ENCODE results near the gene PPP1R14B.

The PPP1R14B gene

DNA sequence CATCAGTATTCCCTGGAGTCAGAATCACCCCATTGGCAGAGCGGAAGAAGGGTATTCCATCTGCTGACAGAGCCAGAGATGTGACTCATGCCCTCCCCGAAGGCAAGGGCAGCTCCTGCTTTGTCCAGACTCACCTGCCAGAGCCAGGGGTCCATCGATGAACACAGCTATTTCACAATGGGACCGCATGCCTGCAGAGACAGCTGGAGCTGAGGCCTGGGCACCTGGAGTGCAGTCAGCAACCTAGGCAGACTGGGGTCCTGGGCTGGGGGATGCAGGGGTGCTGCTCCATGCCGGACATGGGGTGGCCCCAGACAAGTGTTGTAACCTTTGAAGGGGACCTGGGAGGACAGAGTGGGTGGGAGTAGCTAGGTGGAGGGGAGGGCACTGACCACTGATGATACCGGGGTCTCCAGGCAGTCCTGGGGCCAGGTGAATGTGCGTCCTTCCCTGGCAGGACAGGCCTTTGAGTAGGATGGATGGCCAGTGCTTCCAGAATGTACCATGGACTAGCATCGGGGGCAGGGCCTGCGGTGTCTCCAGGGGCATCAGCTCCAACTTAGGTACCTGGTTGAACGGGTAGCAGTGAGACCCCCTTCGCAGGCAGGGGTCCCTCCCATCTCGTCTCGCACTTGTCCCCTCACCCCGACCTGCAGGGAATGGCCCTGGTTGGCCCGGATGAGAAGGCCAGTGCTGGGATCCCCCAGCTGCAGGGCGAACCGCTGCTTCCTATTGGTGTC lies 22.4 kb downstream of the PPP1R14B start:
- H3K4me1 ChIP-seq (ENCODE audit: control insufficient read depth in 2 of 2, insufficient read depth in 2 of 2, low read length in 2 of 2) = peaks cover 23 to 27% of the 10 kb centered on the region in 2 donors
- no peaks in the 10 kb centered on the region for H3K27me3 ChIP-seq (ENCODE audit: control insufficient read depth in 2 of 2, insufficient read depth in 2 of 2, low read length in 2 of 2)
- H3K4me3 ChIP-seq (ENCODE audit: low read length in 2 of 2) = no peak overlapping the region
- no peaks in the 10 kb centered on the region for H3K9me3 ChIP-seq (ENCODE audit: control insufficient read depth in 2 of 2, low read length in 2 of 2)
- peaks cover 12 to 13% of the 10 kb centered on the region in 2 donors for H3K36me3 ChIP-seq (ENCODE audit: control insufficient read depth in 2 of 2, insufficient read depth in 2 of 2, low read length in 2 of 2)
- H3K9ac ChIP-seq (ENCODE audit: low read depth in 1 of 2, low read length in 2 of 2) = no peak overlapping the region
- no peak overlapping the region for H3K27ac ChIP-seq (ENCODE audit: low read depth in 2 of 2, low read length in 2 of 2)

DNA sequence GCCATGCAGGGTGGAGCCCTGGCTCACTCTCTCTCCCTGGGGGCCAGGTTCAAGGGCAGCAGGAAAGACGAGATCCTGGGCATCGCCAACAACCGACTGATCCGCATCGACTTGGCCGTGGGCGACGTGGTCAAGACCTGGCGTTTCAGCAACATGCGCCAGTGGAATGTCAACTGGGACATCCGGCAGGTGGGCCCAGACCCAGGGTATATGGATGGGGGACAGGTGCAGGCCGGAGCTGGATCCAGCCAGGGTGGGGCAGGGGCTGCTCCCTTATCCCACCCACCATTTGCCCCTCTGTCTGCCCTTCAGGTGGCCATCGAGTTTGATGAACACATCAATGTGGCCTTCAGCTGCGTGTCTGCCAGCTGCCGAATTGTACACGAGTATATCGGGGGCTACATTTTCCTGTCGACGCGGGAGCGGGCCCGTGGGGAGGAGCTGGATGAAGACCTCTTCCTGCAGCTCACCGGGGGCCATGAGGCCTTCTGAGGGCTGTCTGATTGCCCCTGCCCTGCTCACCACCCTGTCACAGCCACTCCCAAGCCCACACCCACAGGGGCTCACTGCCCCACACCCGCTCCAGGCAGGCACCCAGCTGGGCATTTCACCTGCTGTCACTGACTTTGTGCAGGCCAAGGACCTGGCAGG lies 23.6 kb downstream of the PPP1R14B start:
- peaks cover 19 to 25% of the 10 kb centered on the region in 2 donors for H3K4me1 ChIP-seq (ENCODE audit: control insufficient read depth in 2 of 2, insufficient read depth in 2 of 2, low read length in 2 of 2)

DNA sequence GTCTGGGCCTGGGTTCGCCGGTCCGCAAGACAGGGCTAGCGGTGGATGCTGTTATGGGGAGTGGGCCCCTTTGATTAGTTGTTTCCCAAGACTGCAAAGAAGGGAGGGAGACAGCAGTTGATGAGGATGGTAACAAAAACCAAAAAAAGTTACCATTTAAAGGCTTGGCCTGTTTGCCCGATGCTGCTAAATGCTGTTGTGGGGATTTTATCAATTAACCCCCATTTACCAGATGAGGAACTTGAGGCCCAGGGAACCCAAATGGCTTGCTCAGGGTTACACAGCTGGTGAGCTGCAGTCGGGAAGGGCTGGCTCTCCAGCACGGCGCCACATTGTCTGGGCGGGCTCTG lies 24.1 kb downstream of the PPP1R14B start:
- Histone ChIP-seq H3K4me1 (ENCODE audit: control insufficient read depth in 2 of 2, insufficient read depth in 2 of 2, low read length in 2 of 2) (peaks cover 18 to 23% of the 10 kb centered on the region in 2 donors), H3K36me3 (ENCODE audit: control insufficient read depth in 2 of 2, insufficient read depth in 2 of 2, low read length in 2 of 2) (peaks cover 13 to 14% of the 10 kb centered on the region in 2 donors), H3K9ac (ENCODE audit: low read depth in 1 of 2, low read length in 2 of 2) (no peak overlapping the region), H3K27ac (ENCODE audit: low read depth in 2 of 2, low read length in 2 of 2) (peak overlapping the region in 1 of 2 donors; percentile 51), H3K27me3 (ENCODE audit: control insufficient read depth in 2 of 2, insufficient read depth in 2 of 2, low read length in 2 of 2) (no peaks in the 10 kb centered on the region), H3K9me3 (ENCODE audit: control insufficient read depth in 2 of 2, low read length in 2 of 2) (no peaks in the 10 kb centered on the region), H3K4me3 (ENCODE audit: low read length in 2 of 2) (no peak overlapping the region)

More for the DNA sequence above, 23.6 kb downstream of the PPP1R14B start:
- peaks cover 13 to 14% of the 10 kb centered on the region in 2 donors for H3K36me3 ChIP-seq (ENCODE audit: control insufficient read depth in 2 of 2, insufficient read depth in 2 of 2, low read length in 2 of 2)
- no peaks in the 10 kb centered on the region for H3K9me3 ChIP-seq (ENCODE audit: control insufficient read depth in 2 of 2, low read length in 2 of 2)
- no peaks in the 10 kb centered on the region for H3K27me3 ChIP-seq (ENCODE audit: control insufficient read depth in 2 of 2, insufficient read depth in 2 of 2, low read length in 2 of 2)
- H3K4me3 ChIP-seq (ENCODE audit: low read length in 2 of 2) = no peak overlapping the region
- no peak overlapping the region for H3K9ac ChIP-seq (ENCODE audit: low read depth in 1 of 2, low read length in 2 of 2)
- H3K27ac ChIP-seq (ENCODE audit: low read depth in 2 of 2, low read length in 2 of 2) = peak overlapping the region in 1 of 2 donors; percentile 51

DNA sequence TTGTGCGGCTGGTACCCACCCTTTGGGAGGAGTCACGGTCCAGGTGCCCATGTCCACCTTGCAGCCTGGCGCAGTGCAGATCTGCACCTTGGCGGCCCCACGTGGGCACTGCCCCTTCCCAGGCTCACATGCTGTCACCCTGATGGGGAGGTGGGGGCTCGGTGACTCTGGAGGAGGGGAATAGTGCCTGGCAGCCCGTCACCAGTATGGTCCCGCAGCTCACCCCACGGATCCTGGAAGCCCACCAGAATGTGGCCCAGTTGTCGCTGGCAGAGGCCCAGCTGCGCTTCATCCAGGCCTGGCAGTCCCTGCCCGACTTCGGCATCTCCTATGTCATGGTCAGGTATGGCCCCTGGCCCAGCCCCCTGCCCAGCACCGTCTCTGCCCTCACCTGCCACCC lies 25.9 kb downstream of the PPP1R14B start:
- no peaks in the 10 kb centered on the region for H3K9me3 ChIP-seq (ENCODE audit: control insufficient read depth in 2 of 2, low read length in 2 of 2)
- peaks cover 13 to 14% of the 10 kb centered on the region in 2 donors for H3K36me3 ChIP-seq (ENCODE audit: control insufficient read depth in 2 of 2, insufficient read depth in 2 of 2, low read length in 2 of 2)
- no peaks in the 10 kb centered on the region for H3K27me3 ChIP-seq (ENCODE audit: control insufficient read depth in 2 of 2, insufficient read depth in 2 of 2, low read length in 2 of 2)
- no peak overlapping the region for H3K9ac ChIP-seq (ENCODE audit: low read depth in 1 of 2, low read length in 2 of 2)
- no peak overlapping the region for H3K27ac ChIP-seq (ENCODE audit: low read depth in 2 of 2, low read length in 2 of 2)
- H3K4me1 ChIP-seq (ENCODE audit: control insufficient read depth in 2 of 2, insufficient read depth in 2 of 2, low read length in 2 of 2) = peaks cover 9 to 10% of the 10 kb centered on the region in 2 donors
- H3K4me3 ChIP-seq (ENCODE audit: low read length in 2 of 2) = no peak overlapping the region

DNA sequence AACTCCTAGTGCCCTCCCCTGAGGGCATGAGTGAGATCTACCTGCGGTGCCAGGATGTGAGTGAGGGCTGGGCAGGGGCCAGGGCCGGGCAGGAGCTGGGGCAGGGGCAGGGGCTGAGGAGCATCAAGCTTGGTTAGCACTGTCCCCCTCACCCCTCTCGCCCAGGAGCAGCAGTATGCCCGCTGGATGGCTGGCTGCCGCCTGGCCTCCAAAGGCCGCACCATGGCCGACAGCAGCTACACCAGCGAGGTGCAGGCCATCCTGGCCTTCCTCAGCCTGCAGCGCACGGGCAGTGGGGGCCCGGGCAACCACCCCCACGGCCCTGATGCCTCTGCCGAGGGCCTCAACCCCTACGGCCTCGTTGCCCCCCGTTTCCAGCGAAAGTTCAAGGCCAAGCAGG lies 26.5 kb downstream of the PPP1R14B start:
- H3K9ac ChIP-seq (ENCODE audit: low read depth in 1 of 2, low read length in 2 of 2) = no peak overlapping the region
- H3K4me1 ChIP-seq (ENCODE audit: control insufficient read depth in 2 of 2, insufficient read depth in 2 of 2, low read length in 2 of 2) = peaks cover 5 to 6% of the 10 kb centered on the region in 2 donors
- H3K27me3 ChIP-seq (ENCODE audit: control insufficient read depth in 2 of 2, insufficient read depth in 2 of 2, low read length in 2 of 2) = no peaks in the 10 kb centered on the region
- no peak overlapping the region for H3K27ac ChIP-seq (ENCODE audit: low read depth in 2 of 2, low read length in 2 of 2)
- no peak overlapping the region for H3K4me3 ChIP-seq (ENCODE audit: low read length in 2 of 2)
- H3K9me3 ChIP-seq (ENCODE audit: control insufficient read depth in 2 of 2, low read length in 2 of 2) = no peaks in the 10 kb centered on the region
- peaks cover 13 to 15% of the 10 kb centered on the region in 2 donors for H3K36me3 ChIP-seq (ENCODE audit: control insufficient read depth in 2 of 2, insufficient read depth in 2 of 2, low read length in 2 of 2)

DNA sequence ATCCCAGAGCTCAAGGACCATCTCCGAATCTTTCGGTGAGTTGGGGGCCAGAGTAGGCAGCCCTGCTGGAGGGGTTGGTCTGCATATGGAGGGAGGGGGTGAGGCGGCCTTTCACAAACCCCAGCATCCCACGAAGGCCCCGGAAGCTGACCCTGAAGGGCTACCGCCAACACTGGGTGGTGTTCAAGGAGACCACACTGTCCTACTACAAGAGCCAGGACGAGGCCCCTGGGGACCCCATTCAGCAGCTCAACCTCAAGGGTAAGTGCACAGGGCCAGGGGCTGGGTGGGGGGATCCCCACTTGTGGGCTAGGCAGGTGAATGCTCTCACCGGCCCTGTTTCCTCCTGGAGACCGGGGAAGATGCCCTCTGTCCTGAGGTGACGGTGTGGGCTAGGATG lies 27.0 kb downstream of the PPP1R14B start:
- H3K27me3 ChIP-seq (ENCODE audit: control insufficient read depth in 2 of 2, insufficient read depth in 2 of 2, low read length in 2 of 2) = no peaks in the 10 kb centered on the region
- peaks cover 13 to 18% of the 10 kb centered on the region in 2 donors for H3K36me3 ChIP-seq (ENCODE audit: control insufficient read depth in 2 of 2, insufficient read depth in 2 of 2, low read length in 2 of 2)
- H3K9me3 ChIP-seq (ENCODE audit: control insufficient read depth in 2 of 2, low read length in 2 of 2) = no peaks in the 10 kb centered on the region
- no peak overlapping the region for H3K27ac ChIP-seq (ENCODE audit: low read depth in 2 of 2, low read length in 2 of 2)
- H3K4me1 ChIP-seq (ENCODE audit: control insufficient read depth in 2 of 2, insufficient read depth in 2 of 2, low read length in 2 of 2) = peaks cover 1 to 2% of the 10 kb centered on the region in 2 donors
- no peak overlapping the region for H3K4me3 ChIP-seq (ENCODE audit: low read length in 2 of 2)
- no peak overlapping the region for H3K9ac ChIP-seq (ENCODE audit: low read depth in 1 of 2, low read length in 2 of 2)

DNA sequence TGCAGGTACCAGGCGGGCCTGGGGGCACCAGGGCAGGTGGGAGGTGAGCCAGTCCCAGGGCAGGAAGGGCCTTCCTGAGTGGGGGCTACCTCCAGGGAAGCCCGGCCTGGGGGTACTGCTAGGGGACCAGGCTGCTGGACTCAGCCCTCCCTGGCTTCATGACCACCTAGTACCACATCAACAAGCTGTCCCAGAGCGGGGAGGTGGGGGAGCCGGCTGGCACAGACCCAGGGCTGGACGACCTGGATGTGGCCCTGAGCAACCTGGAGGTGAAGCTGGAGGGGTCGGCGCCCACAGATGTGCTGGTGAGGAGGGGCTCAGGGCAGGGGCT lies 27.4 kb downstream of the PPP1R14B start:
- no peak overlapping the region for H3K9ac ChIP-seq (ENCODE audit: low read depth in 1 of 2, low read length in 2 of 2)
- no peak overlapping the region for H3K27ac ChIP-seq (ENCODE audit: low read depth in 2 of 2, low read length in 2 of 2)
- H3K9me3 ChIP-seq (ENCODE audit: control insufficient read depth in 2 of 2, low read length in 2 of 2) = no peaks in the 10 kb centered on the region

DNA sequence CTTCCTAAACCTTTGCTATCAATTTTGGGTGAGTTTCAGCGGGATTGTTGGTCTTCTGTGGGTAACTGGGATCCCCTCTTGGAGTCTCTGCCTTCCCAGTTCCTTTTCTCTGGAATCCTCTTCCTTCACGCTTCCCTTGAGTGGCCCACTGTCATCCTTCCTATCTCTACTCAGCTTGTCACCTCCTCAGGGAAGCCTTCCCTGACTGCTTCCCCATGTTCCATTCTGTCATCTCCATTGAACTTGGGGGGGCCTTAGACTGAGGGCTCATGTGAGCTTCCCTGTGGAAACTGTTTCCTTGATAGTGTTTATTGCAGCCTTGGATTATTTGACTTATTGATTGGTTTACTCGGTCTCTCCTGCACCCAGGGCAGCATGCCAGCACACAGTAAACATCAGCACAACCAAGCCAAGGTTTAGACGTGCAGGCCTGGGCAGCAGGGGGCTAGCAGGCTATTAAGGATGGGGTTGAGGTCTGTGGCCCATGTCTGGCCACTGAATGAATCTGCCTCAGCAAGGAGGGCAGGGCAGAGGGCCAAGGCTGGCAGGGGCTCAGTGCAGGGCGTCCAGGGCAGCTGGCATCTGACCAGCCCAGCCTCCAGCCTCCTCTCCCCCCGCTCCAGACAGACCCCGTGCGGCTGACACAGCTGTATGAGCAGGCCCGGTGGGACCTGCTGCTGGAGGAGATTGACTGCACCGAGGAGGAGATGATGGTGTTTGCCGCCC lies 28.0 kb downstream of the PPP1R14B start:
- peaks cover 13 to 15% of the 10 kb centered on the region in 2 donors for H3K36me3 ChIP-seq (ENCODE audit: control insufficient read depth in 2 of 2, insufficient read depth in 2 of 2, low read length in 2 of 2)
- H3K27me3 ChIP-seq (ENCODE audit: control insufficient read depth in 2 of 2, insufficient read depth in 2 of 2, low read length in 2 of 2) = no peaks in the 10 kb centered on the region
- no peak overlapping the region for H3K4me3 ChIP-seq (ENCODE audit: low read length in 2 of 2)
- peaks cover 0 to 2% of the 10 kb centered on the region in 2 donors for H3K4me1 ChIP-seq (ENCODE audit: control insufficient read depth in 2 of 2, insufficient read depth in 2 of 2, low read length in 2 of 2)
- H3K27ac ChIP-seq (ENCODE audit: low read depth in 2 of 2, low read length in 2 of 2) = no peak overlapping the region
- no peak overlapping the region for H3K9ac ChIP-seq (ENCODE audit: low read depth in 1 of 2, low read length in 2 of 2)
- H3K9me3 ChIP-seq (ENCODE audit: control insufficient read depth in 2 of 2, low read length in 2 of 2) = no peaks in the 10 kb centered on the region

More for the DNA sequence above, 27.4 kb downstream of the PPP1R14B start:
- Histone ChIP-seq H3K27me3 (ENCODE audit: control insufficient read depth in 2 of 2, insufficient read depth in 2 of 2, low read length in 2 of 2) (no peaks in the 10 kb centered on the region), H3K4me3 (ENCODE audit: low read length in 2 of 2) (no peak overlapping the region), H3K4me1 (ENCODE audit: control insufficient read depth in 2 of 2, insufficient read depth in 2 of 2, low read length in 2 of 2) (peaks cover 0 to 2% of the 10 kb centered on the region in 2 donors), H3K36me3 (ENCODE audit: control insufficient read depth in 2 of 2, insufficient read depth in 2 of 2, low read length in 2 of 2) (peaks cover 13 to 18% of the 10 kb centered on the region in 2 donors)

DNA sequence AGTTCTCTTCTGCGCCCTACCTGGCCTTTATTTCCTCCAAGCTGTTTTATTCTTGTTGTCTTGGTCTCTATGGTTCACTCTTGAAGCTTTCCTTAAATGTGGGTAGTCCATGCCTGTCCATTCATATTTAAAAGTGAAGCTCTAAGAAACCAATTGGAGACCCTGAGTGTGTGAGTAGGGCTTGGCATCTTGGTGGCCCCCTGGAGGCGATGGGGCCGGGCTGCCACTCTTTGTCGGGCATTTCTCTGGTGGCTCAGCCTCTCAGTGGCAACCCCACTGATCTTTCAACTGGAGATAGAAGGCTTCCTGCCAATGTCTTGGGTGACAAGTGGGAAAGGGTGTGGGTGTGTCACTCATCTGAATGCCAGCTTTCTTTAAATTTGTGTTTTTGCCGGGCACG lies 29.9 kb downstream of the PPP1R14B start:
- no peak overlapping the region for H3K27ac ChIP-seq (ENCODE audit: low read depth in 2 of 2, low read length in 2 of 2)
- peaks cover 13 to 21% of the 10 kb centered on the region in 2 donors for H3K36me3 ChIP-seq (ENCODE audit: control insufficient read depth in 2 of 2, insufficient read depth in 2 of 2, low read length in 2 of 2)
- no peaks in the 10 kb centered on the region for H3K27me3 ChIP-seq (ENCODE audit: control insufficient read depth in 2 of 2, insufficient read depth in 2 of 2, low read length in 2 of 2)
- peaks cover 0 to 2% of the 10 kb centered on the region in 2 donors for H3K4me1 ChIP-seq (ENCODE audit: control insufficient read depth in 2 of 2, insufficient read depth in 2 of 2, low read length in 2 of 2)
- no peak overlapping the region for H3K9ac ChIP-seq (ENCODE audit: low read depth in 1 of 2, low read length in 2 of 2)
- no peak overlapping the region for H3K4me3 ChIP-seq (ENCODE audit: low read length in 2 of 2)
- H3K9me3 ChIP-seq (ENCODE audit: control insufficient read depth in 2 of 2, low read length in 2 of 2) = no peaks in the 10 kb centered on the region
